ENCODE measurements around the gene KCNJ2. TPM values are rescaled to one million over a fixed set of nuclear protein-coding genes. Genes with fewer than 3 reads are reported as not detected.

Gene KCNJ2
- total RNA-seq, 4 donors from 2014 or later: 0.51 to 11.6 (median 5.0) TPM

GRCh38 chr17:70208825-70209555 is 39.7 kb downstream of the KCNJ2 start:
- no peak overlapping the region for H3K4me3 ChIP-seq
- no peak for TF ChIP-seq POLR2A (IDR thresholded peaks at IDR 0.05)
- TF ChIP-seq CTCF (IDR thresholded peaks at IDR 0.05): no peak
- no peaks in the 10 kb centered on the region for H3K27me3 ChIP-seq
- no peaks in the 10 kb centered on the region for H3K9me3 ChIP-seq
- H3K27ac ChIP-seq: no peak overlapping the region
- no peaks in the 10 kb centered on the region for H3K36me3 ChIP-seq
- H3K4me1 ChIP-seq: no peaks in the 10 kb centered on the region
- intact Hi-C loops (cut with DNase I; ENCODE audit: low total_unique reads): no loop called here
- DNase-seq: no peak

- Histone ChIP-seq H3K27ac (no peak overlapping the region), H3K27me3 (no peaks in the 10 kb centered on the region)
- intact Hi-C loops (cut with DNase I; ENCODE audit: low total_unique reads): no loop called here
These were observed 46.3 kb downstream of the KCNJ2 start for GRCh38 chr17:70215656-70216055.

GRCh38 chr17:70217571-70217970 is 48.2 kb downstream of the KCNJ2 start:
- no peak for TF ChIP-seq POLR2A (IDR thresholded peaks at IDR 0.05)
- no peak for TF ChIP-seq CTCF (IDR thresholded peaks at IDR 0.05)
- intact Hi-C loops (cut with DNase I; ENCODE audit: low total_unique reads): no loop called here

More at GRCh38 chr17:70215656-70216055, 46.3 kb downstream of the KCNJ2 start:
- Histone ChIP-seq H3K4me1 (no peaks in the 10 kb centered on the region), H3K9me3 (no peaks in the 10 kb centered on the region), H3K4me3 (no peak overlapping the region), H3K36me3 (no peaks in the 10 kb centered on the region)
- TF ChIP-seq CTCF (IDR thresholded peaks at IDR 0.05): no peak
- no peak for TF ChIP-seq POLR2A (IDR thresholded peaks at IDR 0.05)
- no peak for DNase-seq

GRCh38 chr17:70225276-70225675 is 55.9 kb downstream of the KCNJ2 start:
- H3K27me3 ChIP-seq: no peaks in the 10 kb centered on the region
- H3K4me3 ChIP-seq: no peak overlapping the region
- H3K9me3 ChIP-seq: no peaks in the 10 kb centered on the region
- no peaks in the 10 kb centered on the region for H3K4me1 ChIP-seq
- TF ChIP-seq POLR2A (IDR thresholded peaks at IDR 0.05) (no peak), CTCF (IDR thresholded peaks at IDR 0.05) (no peak)
- intact Hi-C loops (cut with DNase I; ENCODE audit: low total_unique reads): no loop called here
- H3K36me3 ChIP-seq: no peaks in the 10 kb centered on the region
- H3K27ac ChIP-seq: no peak overlapping the region
- DNase-seq: no peak

More at GRCh38 chr17:70217571-70217970, 48.2 kb downstream of the KCNJ2 start:
- no peaks in the 10 kb centered on the region for H3K4me1 ChIP-seq
- H3K4me3 ChIP-seq: no peak overlapping the region
- no peak for DNase-seq
- H3K27ac ChIP-seq: no peak overlapping the region
- H3K9me3 ChIP-seq: no peaks in the 10 kb centered on the region
- H3K36me3 ChIP-seq: no peaks in the 10 kb centered on the region
- no peaks in the 10 kb centered on the region for H3K27me3 ChIP-seq

Other genes starting within 250 kb of the KCNJ2 start
- gene KCNJ16, start 94.3 kb upstream of the KCNJ2 start, total RNA-seq: 1 to 10 TPM in 2 of 4 donors, not detected in 2; 2.4 TPM